IMR-90 (cell line): Measurements from ENCODE around the gene STIM1. TPM values are rescaled to one million over a fixed set of nuclear protein-coding genes. Genes with fewer than 3 reads are reported as not detected.

Source experiments
- FOS ChIP-seq: fragments of 150-350 bp; IDR thresholded peaks from 2 replicates; pipeline ENCODE4 v1.6.1; 2016; ENCODE audit warnings: low read depth, low read length
- MAZ ChIP-seq: IDR thresholded peaks from 2 replicates; pipeline ENCODE4 v1.6.1; 2012; ENCODE audit warnings: low read depth, mild to moderate bottlenecking, low read length, improper control_type of control experiment, moderate library complexity, borderline replicate concordance
- POLR2A ChIP-seq: IDR thresholded peaks from 2 replicates; pipeline ENCODE4 v1.6.1; 2012; ENCODE audit warnings: mild to moderate bottlenecking, low read depth, low read length
- RAD21 ChIP-seq: IDR thresholded peaks from 2 replicates; pipeline ENCODE4 v1.6.1; 2012; ENCODE audit warnings: low read length, improper control_type of control experiment
- USF2 ChIP-seq: fragments of 150-350 bp; IDR thresholded peaks from 2 replicates; pipeline ENCODE4 v1.6.1; 2017; ENCODE audit warnings: mild to moderate bottlenecking, antibody characterized with exemption, low read length, low read depth
- polyA plus RNA-seq, 3 experiments: library from polyadenylated mRNA; depleted of rRNA; stranded (reverse); fragments of >200 nt; gene quantifications; 2 replicates each; pipeline ENCODE4 v1.2.3, GENCODE V29; 2012; ENCODE audit warnings: low replicate concordance in 1 of 3
- total RNA-seq: library from RNA; depleted of rRNA; stranded (reverse); fragments of >200 nt; gene quantifications from 2 replicates; pipeline ENCODE4 v1.2.3, GENCODE V29; 2012

Gene STIM1
- total and polyA plus RNA-seq, 2 of the 4 experiments (the other 2 are of a cell fraction), result 17.9 to 23.0 TPM

GRCh38 chr11:3853545-3853842 is 2.0 kb upstream of the STIM1 start (continued):
- no peak for TF ChIP-seq USF2
- no peak for TF ChIP-seq POLR2A
- TF ChIP-seq MAZ, result no peak
- TF ChIP-seq RAD21, result no peak
- no peak for TF ChIP-seq FOS
